CD4-positive, alpha-beta T cell (primary cell): Measurements from ENCODE around the gene ZNF782. TPM values are rescaled to one million over a fixed set of nuclear protein-coding genes. Genes with fewer than 3 reads are reported as not detected.
"Not testable (repeated sequence)": the region's sequence is repeated elsewhere in the genome, so short reads cannot be mapped to it uniquely, and the experiment has no call there.

Experiments used
- ATAC-seq: fragments of 200-7000 bp; cut with Tn5 transposase; one replicate; pipeline ENCODE4 v1.10.0; 2022; ENCODE audit warnings: mild to moderate bottlenecking; ENCODE audit not compliant: poor library complexity
- CTCF ChIA-PET: fragments of 350-600 bp; sonication (Branson Sonifier 250); formaldehyde crosslinking; loops from one replicate; lab custom pipeline; 2021; ENCODE audit warnings: antibody characterized with exemption, inconsistent platforms; lab: Charles Lee
- POLR2A ChIA-PET: fragments of 350-600 bp; sonication (Branson Sonifier 250); formaldehyde crosslinking; loops from one replicate; lab custom pipeline; 2021; ENCODE audit warnings: antibody characterized with exemption, inconsistent platforms; lab: Charles Lee
- DNase-seq, 14 experiments: peaks; one replicate each; pipeline ENCODE4 v3.0.0-alpha.2; 2013 to 2020; ENCODE audit warnings: mixed read lengths in 2 of 14
- H3K27ac ChIP-seq, 2 donors: one replicate each; pipeline versions ENCODE4 v1.5.1 to v1.7.0; 2013; ENCODE audit warnings: low read length in 2 of 2, low read depth in 1 of 2, mild to moderate bottlenecking in 1 of 2
- H3K27me3 ChIP-seq, 2 experiments: 1 replicate in 1 of 2; 2 replicates in 1 of 2; pipeline versions ENCODE4 v1.6.1 to v1.7.0; 2013; ENCODE audit warnings: low read length in 2 of 2, control low read depth in 1 of 2, mild to moderate bottlenecking in 1 of 2, moderate library complexity in 1 of 2; ENCODE audit not compliant: insufficient read depth in 2 of 2, control insufficient read depth in 1 of 2
- H3K36me3 ChIP-seq: one replicate; pipeline ENCODE4 v1.6.1; 2013; ENCODE audit warnings: low read length, control low read depth; ENCODE audit not compliant: insufficient read depth
- H3K4me1 ChIP-seq: one replicate; pipeline ENCODE4 v1.6.1; 2013; ENCODE audit warnings: low read length, control low read depth; ENCODE audit not compliant: insufficient read depth
- H3K4me3 ChIP-seq: one replicate; pipeline ENCODE4 v1.5.1; 2013; ENCODE audit warnings: mild to moderate bottlenecking, low read length, moderate library complexity
- H3K9me3 ChIP-seq, 2 experiments: 1 replicate in 1 of 2; 2 replicates in 1 of 2; pipeline versions ENCODE4 v1.6.1 to v1.7.0; 2013; ENCODE audit warnings: low read length in 2 of 2, mild to moderate bottlenecking in 2 of 2, control low read depth in 1 of 2, moderate library complexity in 1 of 2; ENCODE audit not compliant: control insufficient read depth in 1 of 2, insufficient read depth in 1 of 2
- H3K27ac Mint-ChIP-seq: one replicate; pipeline ENCODE4 v1.8.0; 2020; ENCODE audit warnings: mixed read lengths
- H3K27me3 Mint-ChIP-seq: one replicate; pipeline ENCODE4 v1.8.0; 2021; ENCODE audit warnings: mixed read lengths
- H3K36me3 Mint-ChIP-seq: one replicate; pipeline ENCODE4 v1.8.0; 2021; ENCODE audit warnings: low read depth, mixed read lengths
- H3K4me1 Mint-ChIP-seq: one replicate; pipeline ENCODE4 v1.8.0; 2021; ENCODE audit warnings: low read depth, mixed read lengths
- H3K4me3 Mint-ChIP-seq: one replicate; pipeline ENCODE4 v1.8.0; 2020; ENCODE audit warnings: mild to moderate bottlenecking, mixed read lengths
- H3K9me3 Mint-ChIP-seq: one replicate; pipeline ENCODE4 v1.8.0; 2020; ENCODE audit warnings: mixed read lengths
- CTCF ChIP-seq: fragments of 200-600 bp; IDR thresholded peaks from one replicate; pipeline ENCODE4 v1.8.0; 2022; ENCODE audit warnings: antibody characterized with exemption, mild to moderate bottlenecking
- intact Hi-C, 2 experiments: fragments of 100-400 bp; cut with DNase I in 1 of 2; cut with micrococcal nuclease in 1 of 2; formaldehyde crosslinking; loops; one replicate each; pipeline versions ENCODE4 v1.15.1 to v1.9.0; 2023 to 2025; cut with DNase I, micrococcal nuclease
- total RNA-seq, 174 experiments: library from RNA in 2 of 174; stranded (reverse) in 2 of 174; gene quantifications; one replicate each; pipeline ENCODE4 v1.2.3 and lab custom pipeline; 2021 to 2026

The ZNF782 gene
- total RNA-seq, 2 experiments from 2014 or later, result 4.3 to 4.9 TPM

GRCh38 chr9:96813607-96814006 is 40.7 kb downstream of the ZNF782 start:
- H3K27me3 Mint-ChIP-seq, result no peaks in the 10 kb centered on the region
- Histone ChIP-seq H3K27ac (no peak overlapping the region), H3K9me3 (peaks cover 29 to 94% of the 10 kb centered on the region in 2 experiments), H3K4me1 (no peaks in the 10 kb centered on the region), H3K4me3 (no peak overlapping the region), H3K36me3 (no peaks in the 10 kb centered on the region), H3K27me3 (no peaks in the 10 kb centered on the region)
- ChIA-PET CTCF (no interaction called here), POLR2A (no interaction called here)
- TF ChIP-seq CTCF, result no peak
- DNase-seq, result no peak
- no peak overlapping the region for H3K27ac Mint-ChIP-seq
- ATAC-seq, result no peak
- H3K4me1 Mint-ChIP-seq, result no peaks in the 10 kb centered on the region
- H3K36me3 Mint-ChIP-seq, result peaks cover 81% of the 10 kb centered on the region
- intact Hi-C loops, result loop anchor here in 1 of 2 experiments (10.0 kb wide), 1 partner anchor 59 kb away; no protein-coding TSS in a partner anchor
- H3K9me3 Mint-ChIP-seq, result peaks cover 41% of the 10 kb centered on the region
- no peak overlapping the region for H3K4me3 Mint-ChIP-seq

GRCh38 chr9:96798959-96799358 is 55.4 kb downstream of the ZNF782 start:
- H3K9me3 Mint-ChIP-seq, result peaks cover 16% of the 10 kb centered on the region
- DNase-seq, CTCF ChIA-PET, POLR2A ChIA-PET, H3K4me3 Mint-ChIP-seq, H3K4me1 Mint-ChIP-seq, H3K4me3 ChIP-seq, H3K4me1 ChIP-seq, H3K27me3 Mint-ChIP-seq, H3K27ac ChIP-seq, intact Hi-C loops, H3K27ac Mint-ChIP-seq, ATAC-seq, H3K27me3 ChIP-seq: not testable (repeated sequence)
- Histone ChIP-seq H3K36me3 (peaks cover 16% of the 10 kb centered on the region), H3K9me3 (peaks cover 25 to 38% of the 10 kb centered on the region in 2 experiments)
- peaks cover 71% of the 10 kb centered on the region for H3K36me3 Mint-ChIP-seq

GRCh38 chr9:96784021-96784420 is 70.3 kb downstream of the ZNF782 start:
- no peak overlapping the region for H3K27ac Mint-ChIP-seq
- ChIA-PET CTCF (no interaction called here), POLR2A (no interaction called here)
- Histone ChIP-seq H3K9me3 (peaks cover 9 to 18% of the 10 kb centered on the region in 2 experiments), H3K4me1 (no peaks in the 10 kb centered on the region), H3K4me3 (no peak overlapping the region), H3K27ac (no peak overlapping the region), H3K36me3 (no peaks in the 10 kb centered on the region), H3K27me3 (no peaks in the 10 kb centered on the region)
- TF ChIP-seq CTCF, result no peak
- no peaks in the 10 kb centered on the region for H3K27me3 Mint-ChIP-seq
- intact Hi-C loops, result no loop called here
- H3K36me3 Mint-ChIP-seq, result peaks cover 51% of the 10 kb centered on the region
- ATAC-seq (no peak), DNase-seq (no peak)
- H3K4me1 Mint-ChIP-seq, result peaks cover 21% of the 10 kb centered on the region
- H3K4me3 Mint-ChIP-seq, result no peak overlapping the region
- H3K9me3 Mint-ChIP-seq, result peaks cover 10% of the 10 kb centered on the region

- POLR2A ChIA-PET, result no interaction called here
- Histone ChIP-seq H3K36me3 (no peaks in the 10 kb centered on the region), H3K27me3 (no peaks in the 10 kb centered on the region), H3K27ac (no peak overlapping the region), H3K4me3 (no peak overlapping the region), H3K9me3 (peaks cover 6 to 13% of the 10 kb centered on the region in 2 experiments), H3K4me1 (peaks cover 4% of the 10 kb centered on the region)
- CTCF ChIA-PET, result no interaction called here
- H3K36me3 Mint-ChIP-seq, result peaks cover 48% of the 10 kb centered on the region
- no peak for TF ChIP-seq CTCF
- intact Hi-C loops, result no loop called here
- H3K9me3 Mint-ChIP-seq, result peaks cover 4% of the 10 kb centered on the region
- no peak for ATAC-seq
- no peaks in the 10 kb centered on the region for H3K27me3 Mint-ChIP-seq
- no peak overlapping the region for H3K27ac Mint-ChIP-seq
- H3K4me1 Mint-ChIP-seq, result peaks cover 33% of the 10 kb centered on the region
- H3K4me3 Mint-ChIP-seq, result no peak overlapping the region
- no peak for DNase-seq
Observed at GRCh38 chr9:96782235-96782634, 72.1 kb downstream of the ZNF782 start.
